ENCODE measurements around the gene NOTCH2. TPM values are rescaled to one million over a fixed set of nuclear protein-coding genes. Genes with fewer than 3 reads are reported as not detected.

Gene NOTCH2
- total and polyA plus RNA-seq, 9 donors: 21.3 to 149 (median 105) TPM

DNA sequence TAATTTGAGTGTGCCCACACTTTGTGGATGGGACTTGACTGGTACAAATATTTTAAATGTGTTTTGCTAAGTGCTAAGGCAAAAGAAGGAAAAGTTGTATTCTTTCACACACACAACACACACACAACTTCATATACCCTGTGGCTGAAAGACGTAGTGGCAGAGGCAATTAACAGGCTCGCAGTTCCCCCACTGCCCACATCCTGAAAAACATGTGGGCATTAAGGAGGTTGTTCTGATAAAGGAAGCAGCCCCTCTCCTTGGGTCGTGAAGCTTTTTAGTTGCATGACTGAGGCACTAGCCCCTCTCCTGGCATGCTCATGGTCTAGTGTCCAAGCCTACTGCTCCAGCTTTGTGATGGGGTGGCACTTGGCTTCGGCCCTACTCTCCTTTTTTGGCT lies 158.8 kb downstream of the NOTCH2 start:
- Histone ChIP-seq H3K36me3 (no peaks in the 10 kb centered on the region), H3K9me3 (no peaks in the 10 kb centered on the region), H3K27ac (no peak overlapping the region), H3K4me1 (ENCODE audit: insufficient read depth) (no peaks in the 10 kb centered on the region), H3K27me3 (no peaks in the 10 kb centered on the region), H3K4me3 (no peak overlapping the region)
- intact Hi-C loops (cut with DNase I): no loop called here
- WGBS, 3 donors: 77 to 84% (median 82%) methylated on average over 4 of the region's 4 CpGs
- TF ChIP-seq EP300 (IDR thresholded peaks at IDR 0.05) (no peak), POLR2A (IDR thresholded peaks at IDR 0.05) (no peak)
- TF ChIP-seq, protein P1, sequence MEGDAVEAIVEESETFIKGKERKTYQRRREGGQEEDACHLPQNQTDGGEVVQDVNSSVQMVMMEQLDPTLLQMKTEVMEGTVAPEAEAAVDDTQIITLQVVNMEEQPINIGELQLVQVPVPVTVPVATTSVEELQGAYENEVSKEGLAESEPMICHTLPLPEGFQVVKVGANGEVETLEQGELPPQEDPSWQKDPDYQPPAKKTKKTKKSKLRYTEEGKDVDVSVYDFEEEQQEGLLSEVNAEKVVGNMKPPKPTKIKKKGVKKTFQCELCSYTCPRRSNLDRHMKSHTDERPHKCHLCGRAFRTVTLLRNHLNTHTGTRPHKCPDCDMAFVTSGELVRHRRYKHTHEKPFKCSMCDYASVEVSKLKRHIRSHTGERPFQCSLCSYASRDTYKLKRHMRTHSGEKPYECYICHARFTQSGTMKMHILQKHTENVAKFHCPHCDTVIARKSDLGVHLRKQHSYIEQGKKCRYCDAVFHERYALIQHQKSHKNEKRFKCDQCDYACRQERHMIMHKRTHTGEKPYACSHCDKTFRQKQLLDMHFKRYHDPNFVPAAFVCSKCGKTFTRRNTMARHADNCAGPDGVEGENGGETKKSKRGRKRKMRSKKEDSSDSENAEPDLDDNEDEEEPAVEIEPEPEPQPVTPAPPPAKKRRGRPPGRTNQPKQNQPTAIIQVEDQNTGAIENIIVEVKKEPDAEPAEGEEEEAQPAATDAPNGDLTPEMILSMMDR (IDR thresholded peaks at IDR 0.05): no peak
- DNase-seq: no peak

DNA sequence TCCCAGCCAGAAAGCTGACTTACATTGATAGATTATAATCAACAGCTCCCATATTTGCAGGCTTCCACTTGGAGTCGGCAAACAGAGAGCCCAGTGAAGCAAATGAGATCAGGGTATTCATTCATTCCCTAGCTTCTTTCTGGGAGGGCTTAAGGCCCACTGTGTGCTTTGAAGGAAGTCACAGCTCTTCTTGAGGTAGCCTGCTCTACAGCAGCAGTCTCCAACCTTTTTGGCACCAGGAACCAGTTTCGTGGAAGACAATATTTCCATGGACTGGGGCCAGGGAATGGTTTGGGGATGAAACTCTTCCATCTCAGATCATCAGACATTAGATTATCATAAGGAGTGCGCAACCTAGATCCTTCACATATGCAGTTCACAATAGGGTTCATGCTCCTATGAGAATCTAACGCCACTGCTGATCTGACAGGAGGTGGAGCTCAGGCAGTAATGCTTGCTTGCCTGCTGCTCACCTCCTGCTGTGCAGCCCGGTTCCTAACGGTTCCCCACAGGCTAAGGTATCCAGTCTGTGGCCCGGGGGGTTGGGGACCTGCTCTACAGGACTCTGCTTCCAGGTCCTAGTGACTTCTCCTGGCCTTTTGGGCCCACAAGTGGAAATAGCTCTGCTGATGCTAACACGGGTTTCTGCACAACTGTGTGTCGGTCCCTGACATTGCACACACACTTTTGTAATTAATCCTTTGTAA lies 159.4 kb downstream of the NOTCH2 start:
- Histone ChIP-seq H3K27me3 (no peaks in the 10 kb centered on the region), H3K4me1 (ENCODE audit: insufficient read depth) (no peaks in the 10 kb centered on the region), H3K36me3 (no peaks in the 10 kb centered on the region), H3K9me3 (no peaks in the 10 kb centered on the region), H3K4me3 (no peak overlapping the region), H3K27ac (no peak overlapping the region)
- WGBS, 3 donors: 70 to 77% (median 73%) methylated on average over 9 of the region's 9 CpGs
- no peak for DNase-seq
- intact Hi-C loops (cut with DNase I): no loop called here
- TF ChIP-seq POLR2A (IDR thresholded peaks at IDR 0.05) (no peak), EP300 (IDR thresholded peaks at IDR 0.05) (no peak)
- TF ChIP-seq, protein P1 (IDR thresholded peaks at IDR 0.05): no peak

DNA sequence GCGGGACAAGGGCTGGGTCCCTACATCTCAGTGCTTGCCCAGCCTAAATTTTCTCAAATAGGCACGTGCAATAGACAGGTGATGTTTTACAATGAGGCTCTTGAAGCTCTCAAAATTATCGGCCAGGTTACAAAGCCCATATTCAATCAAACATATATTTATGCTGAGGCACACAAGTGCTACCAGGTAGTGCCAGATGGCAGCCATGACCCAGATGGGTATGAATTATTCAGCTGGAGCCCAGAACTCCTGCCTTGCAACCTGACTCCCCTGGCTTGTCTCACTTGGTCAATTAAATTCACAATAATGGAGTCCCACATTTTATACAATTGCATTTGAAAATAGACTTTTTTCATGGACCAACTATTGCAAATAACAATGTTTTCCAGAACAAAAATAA lies 160.8 kb downstream of the NOTCH2 start:
- Histone ChIP-seq H3K4me1 (ENCODE audit: insufficient read depth) (no peaks in the 10 kb centered on the region), H3K27ac (no peak overlapping the region), H3K9me3 (no peaks in the 10 kb centered on the region), H3K4me3 (no peak overlapping the region), H3K36me3 (no peaks in the 10 kb centered on the region), H3K27me3 (no peaks in the 10 kb centered on the region)
- intact Hi-C loops (cut with DNase I): no loop called here
- no peak for DNase-seq
- 84 to 93% (median 91%) methylated on average over 3 of the region's 3 CpGs for WGBS, 3 donors
- TF ChIP-seq EP300 (IDR thresholded peaks at IDR 0.05) (no peak), POLR2A (IDR thresholded peaks at IDR 0.05) (no peak)
- TF ChIP-seq, protein P1 (IDR thresholded peaks at IDR 0.05): no peak

DNA sequence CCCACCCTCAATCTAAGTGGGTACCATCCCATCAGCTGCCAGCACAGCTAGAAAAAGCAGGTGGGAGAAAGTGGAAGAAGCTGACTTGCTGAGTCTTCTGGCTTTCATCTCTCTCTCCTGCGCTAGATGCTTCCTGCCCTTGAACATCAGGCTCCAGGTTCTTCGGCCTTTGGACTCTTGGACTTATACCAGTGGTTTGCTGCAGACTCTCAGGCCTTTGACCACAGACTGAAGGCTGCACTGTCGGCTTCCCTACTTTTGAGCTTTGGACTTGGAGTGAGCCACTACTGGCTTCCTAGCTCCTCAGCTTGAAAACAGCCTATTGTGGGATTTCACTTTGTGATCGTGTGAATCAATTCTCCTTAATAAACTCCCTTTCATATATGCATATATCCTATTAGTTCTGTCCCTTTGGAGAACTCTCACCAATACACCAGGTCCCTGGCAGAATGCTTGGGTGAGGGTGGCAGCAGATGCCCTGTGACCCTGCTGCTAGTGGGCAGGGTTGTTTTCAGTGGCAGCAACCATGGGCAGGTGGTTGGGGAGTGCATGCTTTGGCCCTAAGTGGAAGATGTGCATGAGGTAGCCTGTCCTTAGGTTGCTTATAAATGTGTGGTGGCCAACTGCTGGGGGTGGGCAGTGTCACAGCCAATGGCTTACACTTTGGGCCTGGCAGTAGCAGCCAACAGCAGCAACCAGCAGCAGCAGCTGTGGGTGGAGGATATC lies 162.4 kb downstream of the NOTCH2 start:
- TF ChIP-seq POLR2A (IDR thresholded peaks at IDR 0.05) (no peak), EP300 (IDR thresholded peaks at IDR 0.05) (no peak)
- TF ChIP-seq, protein P1 (IDR thresholded peaks at IDR 0.05): no peak
- H3K27ac ChIP-seq: no peak overlapping the region
- H3K27me3 ChIP-seq: no peaks in the 10 kb centered on the region
- no peaks in the 10 kb centered on the region for H3K9me3 ChIP-seq
- intact Hi-C loops (cut with DNase I): no loop called here
- DNase-seq: no peak
- H3K4me3 ChIP-seq: no peak overlapping the region
- no peaks in the 10 kb centered on the region for H3K36me3 ChIP-seq
- 87 to 92% (median 88%) methylated on average over 4 of the region's 4 CpGs for WGBS, 3 donors
- no peaks in the 10 kb centered on the region for H3K4me1 ChIP-seq (ENCODE audit: insufficient read depth)

Data from ovary (tissue), 9 donors.